NCI-H2171 treated with DMSO at 0.1 percent for 48 hours (cell line): ENCODE data around the gene STAT1.

Source experiments
- DNase-seq: peaks from one replicate; lab custom pipeline; 2025; lab: John Stamatoyannopoulos, UW

The STAT1 gene

GRCh38 chr2:191031256-191031655 is 17.3 kb upstream of the STAT1 start:
- no peak for DNase-seq

- DNase-seq, result peak; percentile 55
Observed at GRCh38 chr2:191030521-191031154, 16.7 kb upstream of the STAT1 start.

GRCh38 chr2:191029280-191029950 is 15.4 kb upstream of the STAT1 start:
- DNase-seq, result no peak

- DNase-seq, result no peak
Observed at GRCh38 chr2:191026377-191026776, 12.4 kb upstream of the STAT1 start.

- DNase-seq, result no peak
Observed at GRCh38 chr2:191025135-191025534, 11.2 kb upstream of the STAT1 start.

- DNase-seq, result no peak
Observed at GRCh38 chr2:191023235-191023679, 9.3 kb upstream of the STAT1 start.

- no peak for DNase-seq
Observed at GRCh38 chr2:191020742-191021381, 6.9 kb upstream of the STAT1 start.

- DNase-seq, result peak; percentile 97
Observed at GRCh38 chr2:191020221-191020741, 6.3 kb upstream of the STAT1 start.

GRCh38 chr2:191019376-191019775 is 5.4 kb upstream of the STAT1 start:
- DNase-seq, result no peak

GRCh38 chr2:191018643-191019119 is 4.7 kb upstream of the STAT1 start:
- no peak for DNase-seq

GRCh38 chr2:191018048-191018447 is 4.1 kb upstream of the STAT1 start:
- no peak for DNase-seq

GRCh38 chr2:191015831-191016230 is 1.9 kb upstream of the STAT1 start:
- no peak for DNase-seq

- DNase-seq, result no peak
Observed at GRCh38 chr2:191015239-191015638, 1.3 kb upstream of the STAT1 start.

GRCh38 chr2:191014653-191015020 is 666 bp upstream of the STAT1 start:
- DNase-seq, result no peak

GRCh38 chr2:191013682-191013931 is 364 bp downstream of the STAT1 start:
- peak; percentile 52 for DNase-seq

GRCh38 chr2:191012845-191013681 is 908 bp downstream of the STAT1 start:
- DNase-seq, result no peak

- no peak for DNase-seq
Observed at GRCh38 chr2:191012346-191012745, 1.6 kb downstream of the STAT1 start.

- DNase-seq, result no peak
Observed at GRCh38 chr2:191010887-191011885, 2.8 kb downstream of the STAT1 start.

- no peak for DNase-seq
Observed at GRCh38 chr2:191009541-191010374, 4.2 kb downstream of the STAT1 start.

- no peak for DNase-seq
Observed at GRCh38 chr2:191008286-191008685, 5.7 kb downstream of the STAT1 start.
